Measurements from ENCODE around the gene ZNF256.

Gene ZNF256

DNA sequence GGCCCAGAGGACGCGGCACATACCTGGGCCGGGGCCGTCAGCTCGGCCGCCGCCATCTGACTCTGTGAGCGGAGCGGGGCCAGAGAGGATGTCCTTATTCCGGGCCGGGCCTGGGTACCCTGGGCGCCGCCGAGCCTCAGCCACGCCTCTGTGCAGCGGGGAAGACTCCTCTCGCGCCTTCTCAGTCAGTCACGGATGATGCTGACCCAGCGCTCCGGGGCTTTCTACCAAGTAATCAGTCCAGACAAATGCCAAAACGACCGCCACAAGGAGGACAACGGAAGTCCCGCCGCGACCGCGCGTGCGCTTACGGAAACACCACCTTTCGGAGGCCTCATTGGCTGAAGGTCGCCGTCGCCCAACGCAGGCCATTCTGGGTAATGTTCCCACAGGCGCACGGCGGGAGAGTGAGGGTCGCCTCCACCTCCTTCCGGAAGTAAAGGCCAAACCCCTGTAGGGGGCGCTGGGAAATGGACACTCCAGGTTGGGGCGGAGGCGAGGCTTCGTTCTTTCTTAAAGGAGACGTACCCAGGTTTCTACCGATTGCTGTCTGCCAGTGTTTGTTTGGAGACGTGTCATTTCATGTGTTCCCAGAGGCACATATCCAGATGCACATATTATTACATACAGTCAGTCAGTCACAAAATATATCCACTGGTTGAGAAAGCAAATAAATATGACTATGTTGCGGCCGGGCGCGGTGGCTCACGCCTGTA lies at the start of gene ZNF256:
TSS of gene ZNF256 (minus strand) at position 288 of the 716 bp plus-strand sequence. CDS start at position 56, 232 bp downstream.
- peak; percentile 99 for DNase-seq

GRCh38 chr19:57992841-57993240 lies 45.3 kb upstream of the ZNF256 start:
- peak; percentile 47 for DNase-seq

GRCh38 chr19:57978586-57979289 lies 31.2 kb upstream of the ZNF256 start:
- peak; percentile 3 for DNase-seq

DNA sequence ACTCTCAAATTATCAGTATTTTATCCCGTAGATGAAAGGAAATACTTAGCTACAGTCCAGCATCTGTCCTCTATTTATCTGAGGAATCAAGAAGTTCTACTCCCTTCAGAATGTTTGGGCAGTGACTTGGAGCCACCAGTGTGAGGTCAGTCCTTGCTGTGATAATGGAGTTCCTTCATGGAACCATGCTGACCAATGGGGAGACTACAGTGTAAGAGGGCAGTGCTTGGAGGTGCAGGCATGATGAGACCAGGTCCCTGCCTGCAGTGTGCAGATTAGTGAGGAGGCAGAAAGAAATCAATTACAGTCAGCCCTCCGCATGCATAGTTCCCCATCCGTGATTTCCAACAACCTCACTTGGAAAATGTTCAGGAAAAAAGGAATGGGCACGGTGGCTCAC lies 26.9 kb upstream of the ZNF256 start, which contains the start of gene C19orf18:
TSS of gene C19orf18 (minus strand) at position 101 of the 400 bp plus-strand sequence. CDS start 102 bp downstream, outside the sequence.
- no peak for DNase-seq

- no peak for DNase-seq
Measured at GRCh38 chr19:57964761-57965160, 17.3 kb upstream of the ZNF256 start.

GRCh38 chr19:57961785-57962184 lies 14.3 kb upstream of the ZNF256 start:
- no peak for DNase-seq

GRCh38 chr19:57954996-57955395 lies 7.5 kb upstream of the ZNF256 start:
- DNase-seq, result no peak

DNA sequence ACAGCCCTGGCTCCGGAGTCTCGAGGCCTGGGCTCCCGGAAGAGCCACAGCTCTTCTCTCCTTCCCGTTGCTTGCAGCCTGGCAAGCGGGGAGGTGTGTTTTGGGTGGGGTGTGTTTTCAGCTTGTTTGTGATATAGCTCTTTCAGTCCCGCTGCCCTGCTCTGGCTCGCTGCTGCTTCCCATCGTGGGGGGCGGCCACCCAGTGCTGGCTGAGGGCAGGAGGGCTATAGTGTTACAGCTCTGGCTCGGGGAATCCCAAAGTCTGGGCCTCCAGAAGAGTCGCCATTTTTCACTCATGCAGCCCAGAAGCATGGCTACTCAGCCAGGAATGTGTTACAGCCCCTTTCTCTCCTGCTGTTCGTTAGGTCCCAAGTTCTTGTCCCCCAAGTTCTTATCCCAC lies 2.2 kb upstream of the ZNF256 start:
- DNase-seq, result no peak

- DNase-seq, result no peak
Measured at GRCh38 chr19:57949296-57949695, 1.8 kb upstream of the ZNF256 start.

DNA sequence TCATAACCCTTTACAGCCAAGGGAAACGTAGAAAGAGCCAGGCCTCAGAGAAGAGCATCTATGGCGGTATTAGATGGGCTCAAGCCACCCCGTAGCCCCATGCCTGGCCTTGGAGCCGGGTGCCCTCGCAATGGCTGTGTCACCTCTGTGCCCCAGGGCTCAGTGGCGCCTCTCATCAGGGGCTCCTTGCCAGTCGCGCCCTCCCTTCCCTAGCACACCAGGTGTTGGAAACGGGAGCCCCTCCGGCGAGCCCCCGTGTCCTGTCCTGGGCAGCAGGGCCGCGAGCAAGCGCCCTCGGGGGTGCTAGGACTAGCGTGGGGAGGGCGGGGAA lies 453 bp downstream of the ZNF256 start:
- DNase-seq, result no peak

- DNase-seq, result no peak
Measured at GRCh38 chr19:57946316-57946715, 1.2 kb downstream of the ZNF256 start.

DNA sequence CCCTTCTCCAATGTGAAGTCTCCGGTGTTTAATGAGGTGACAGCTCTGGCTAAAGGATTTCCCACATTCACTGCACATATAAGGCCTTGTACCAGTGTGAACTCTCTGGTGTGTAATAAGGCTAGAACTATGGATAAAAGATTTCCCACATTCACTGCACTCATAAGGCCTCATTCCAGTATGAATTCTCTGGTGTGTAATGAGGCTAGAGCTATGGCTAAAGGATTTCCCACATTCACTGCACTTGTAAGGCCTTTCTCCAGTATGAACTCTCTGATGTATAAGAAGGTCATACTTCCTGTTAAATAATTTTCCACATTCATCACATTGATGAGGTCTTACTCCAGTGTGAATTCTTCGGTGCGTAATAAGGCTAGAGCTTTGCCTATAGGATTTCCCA lies 5.9 kb downstream of the ZNF256 start:
- DNase-seq, result no peak

DNA sequence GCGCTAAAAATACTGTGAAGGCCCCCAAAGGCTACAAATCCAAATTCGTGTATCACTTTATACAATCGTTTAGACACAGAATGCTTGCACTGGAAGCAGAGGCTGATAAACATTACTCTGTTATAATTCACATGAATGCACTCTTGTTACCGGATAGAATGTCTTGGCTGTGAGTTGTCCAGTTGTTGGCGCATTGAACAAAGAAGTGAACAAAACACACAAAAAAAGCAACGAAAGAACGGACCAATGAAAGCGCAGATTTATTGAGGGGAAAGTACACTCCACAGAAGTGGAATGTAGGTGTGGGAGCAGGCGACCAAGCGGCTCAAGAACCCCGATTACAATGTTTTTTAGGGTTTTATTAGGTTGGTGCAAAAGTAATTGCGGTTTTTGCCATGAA lies 11.8 kb downstream of the ZNF256 start:
- no peak for DNase-seq

DNA sequence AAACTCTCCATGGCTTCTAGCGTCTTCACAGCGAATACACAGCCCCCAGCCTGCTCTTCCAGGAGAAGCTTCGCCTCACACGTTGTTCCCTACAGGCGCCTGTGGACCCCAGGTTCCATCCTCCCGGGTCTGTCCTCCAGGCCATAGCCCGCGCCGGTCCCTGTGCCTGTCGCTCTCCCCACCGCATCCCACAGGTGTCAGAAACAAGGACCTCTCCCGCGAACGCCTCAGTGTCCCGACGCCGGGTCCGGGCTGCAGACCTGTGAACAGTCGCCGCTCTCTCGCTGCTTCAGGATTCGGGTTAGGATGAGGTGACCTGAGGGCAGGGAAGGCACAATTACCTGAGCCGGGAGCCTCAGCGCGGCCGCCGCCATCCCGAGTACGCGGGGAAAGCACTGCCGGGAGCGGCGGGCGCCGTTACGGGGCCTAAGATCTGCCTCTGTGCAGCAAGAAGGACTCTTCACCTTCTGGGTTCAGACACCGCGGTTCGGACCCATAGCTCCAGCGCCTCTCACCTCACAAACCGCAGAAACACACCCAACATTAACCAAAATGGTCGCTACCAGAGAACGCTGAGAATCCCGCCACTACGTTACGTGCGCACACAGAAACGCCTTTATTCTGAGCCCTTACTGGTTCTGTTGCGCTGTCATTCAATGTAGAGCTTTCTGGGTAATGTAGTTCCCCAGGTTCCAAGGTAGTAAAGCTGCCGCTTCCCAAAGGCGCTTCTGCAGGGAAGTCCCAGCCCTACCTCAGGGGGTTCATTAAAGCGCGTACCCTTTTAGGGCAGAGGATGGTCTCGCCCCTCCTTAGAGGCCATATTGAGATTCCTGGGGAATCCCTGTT lies 12.5 kb downstream of the ZNF256 start, which contains the start of gene ZNF418:
TSS of gene ZNF418 (minus strand) at position 583 of the 846 bp plus-strand sequence. CDS start 1,580 bp downstream, outside the sequence.
- DNase-seq, result peak; percentile 94

- DNase-seq, result no peak
Measured at GRCh38 chr19:57927587-57927986, 19.9 kb downstream of the ZNF256 start.

GRCh38 chr19:57916168-57916995 lies 31.1 kb downstream of the ZNF256 start, which contains the start of gene ZNF417:
TSS of gene ZNF417 (minus strand) at chr19:57916592. CDS start at chr19:57916411, 181 bp downstream.
- peak; percentile 98 for DNase-seq

- DNase-seq, result no peak
Measured at GRCh38 chr19:57914531-57914930, 33.0 kb downstream of the ZNF256 start.

DNA sequence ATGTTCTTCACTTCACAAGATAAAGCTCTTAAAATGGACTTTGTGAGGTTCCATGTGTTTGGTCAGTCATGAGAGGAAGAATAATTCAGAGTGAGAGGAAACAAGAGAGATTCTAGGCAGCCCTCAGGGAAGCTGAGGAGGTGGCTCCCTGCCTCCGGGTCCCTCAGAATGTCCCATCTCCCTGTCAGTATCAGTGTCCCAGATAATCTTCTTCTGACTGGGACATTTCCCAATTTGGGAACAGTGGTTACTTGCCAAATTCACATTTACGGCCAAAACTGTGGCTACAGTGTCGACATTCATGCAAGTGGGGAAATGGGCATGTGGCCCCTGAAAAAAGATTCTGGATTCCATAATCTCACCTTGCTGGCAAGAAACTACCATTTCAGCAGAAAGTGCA lies 40.1 kb downstream of the ZNF256 start:
- no peak for DNase-seq

- DNase-seq, result no peak
Measured at GRCh38 chr19:57905258-57905657, 42.2 kb downstream of the ZNF256 start.

- no peak for DNase-seq
Measured at GRCh38 chr19:57903618-57904184, 43.8 kb downstream of the ZNF256 start.

- peak; percentile 60 for DNase-seq
Measured at GRCh38 chr19:57900311-57900710, 47.2 kb downstream of the ZNF256 start.

All from NCI-H82 (cell line).